ENCODE measurements around the gene CLMN.
A peak's percentile ranks its signal among the peaks of the same experiment; 100 is the strongest.

The CLMN gene

GRCh38 chr14:95319312-95320077 is at the start of gene CLMN:
Gene CLMN (minus strand): TSS chr14:95319908. CDS start chr14:95319792, 116 bp downstream.
- TF ChIP-seq CTCF (IDR thresholded peaks at IDR 0.05; ENCODE audit: low read depth, low read length) = no peak
- DNase-seq (ENCODE audit: low read depth in 2 of 2) = peak; percentile 25 to 28
- peak within 1 kb of the TSS; percentile 51 to 71 for H3K4me3 ChIP-seq (replicated peaks in 1 of 2; ENCODE audit: low read depth in 2 of 2, low read length in 2 of 2)

- no peak overlapping the region for H3K4me3 ChIP-seq (replicated peaks in 1 of 2; ENCODE audit: low read depth in 2 of 2, low read length in 2 of 2)
- peak; percentile 33 to 45 for DNase-seq (ENCODE audit: low read depth in 2 of 2)
- no peak for TF ChIP-seq CTCF (IDR thresholded peaks at IDR 0.05; ENCODE audit: low read depth, low read length)
Measured at GRCh38 chr14:95365401-95365800, 45.7 kb upstream of the CLMN start.

- no peak overlapping the region for H3K4me3 ChIP-seq (replicated peaks in 1 of 2; ENCODE audit: low read depth in 2 of 2, low read length in 2 of 2)
- TF ChIP-seq CTCF (IDR thresholded peaks at IDR 0.05; ENCODE audit: low read depth, low read length) = no peak
- no peak for DNase-seq (ENCODE audit: low read depth in 2 of 2)
Measured at GRCh38 chr14:95364481-95365209, 44.9 kb upstream of the CLMN start.

- H3K4me3 ChIP-seq (replicated peaks in 1 of 2; ENCODE audit: low read depth in 2 of 2, low read length in 2 of 2) = no peak overlapping the region
- no peak for DNase-seq (ENCODE audit: low read depth in 2 of 2)
- TF ChIP-seq CTCF (IDR thresholded peaks at IDR 0.05; ENCODE audit: low read depth, low read length) = no peak
Measured at GRCh38 chr14:95363468-95363954, 43.8 kb upstream of the CLMN start.

- no peak for DNase-seq (ENCODE audit: low read depth in 2 of 2)
- no peak for TF ChIP-seq CTCF (IDR thresholded peaks at IDR 0.05; ENCODE audit: low read depth, low read length)
- no peak overlapping the region for H3K4me3 ChIP-seq (replicated peaks in 1 of 2; ENCODE audit: low read depth in 2 of 2, low read length in 2 of 2)
Measured at GRCh38 chr14:95362138-95362494, 42.4 kb upstream of the CLMN start.

- TF ChIP-seq CTCF (IDR thresholded peaks at IDR 0.05; ENCODE audit: low read depth, low read length) = peak; percentile 73
- peak; percentile 26 to 38 for DNase-seq (ENCODE audit: low read depth in 2 of 2)
- H3K4me3 ChIP-seq (replicated peaks in 1 of 2; ENCODE audit: low read depth in 2 of 2, low read length in 2 of 2) = no peak overlapping the region
Measured at GRCh38 chr14:95361373-95362137, 41.8 kb upstream of the CLMN start.

All from cardiac fibroblast (primary cell).